GM12874 (cell line): ENCODE results near the gene VWC2.

Experiments used
- TF ChIP-seq, protein P1 (sequence below): IDR thresholded peaks from 2 replicates; pipeline ENCODE4 v1.5.1; 2011; ENCODE audit warnings: low read depth, mild to moderate bottlenecking, control low read depth, low read length, moderate library complexity; ENCODE audit not compliant: insufficient read depth

The VWC2 gene

GRCh38 chr7:49773218-49773935, at the start of gene VWC2:
VWC2 (plus strand) TSS chr7:49773638; CDS start chr7:49775436, 1,798 bp downstream.
- TF ChIP-seq, protein P1, sequence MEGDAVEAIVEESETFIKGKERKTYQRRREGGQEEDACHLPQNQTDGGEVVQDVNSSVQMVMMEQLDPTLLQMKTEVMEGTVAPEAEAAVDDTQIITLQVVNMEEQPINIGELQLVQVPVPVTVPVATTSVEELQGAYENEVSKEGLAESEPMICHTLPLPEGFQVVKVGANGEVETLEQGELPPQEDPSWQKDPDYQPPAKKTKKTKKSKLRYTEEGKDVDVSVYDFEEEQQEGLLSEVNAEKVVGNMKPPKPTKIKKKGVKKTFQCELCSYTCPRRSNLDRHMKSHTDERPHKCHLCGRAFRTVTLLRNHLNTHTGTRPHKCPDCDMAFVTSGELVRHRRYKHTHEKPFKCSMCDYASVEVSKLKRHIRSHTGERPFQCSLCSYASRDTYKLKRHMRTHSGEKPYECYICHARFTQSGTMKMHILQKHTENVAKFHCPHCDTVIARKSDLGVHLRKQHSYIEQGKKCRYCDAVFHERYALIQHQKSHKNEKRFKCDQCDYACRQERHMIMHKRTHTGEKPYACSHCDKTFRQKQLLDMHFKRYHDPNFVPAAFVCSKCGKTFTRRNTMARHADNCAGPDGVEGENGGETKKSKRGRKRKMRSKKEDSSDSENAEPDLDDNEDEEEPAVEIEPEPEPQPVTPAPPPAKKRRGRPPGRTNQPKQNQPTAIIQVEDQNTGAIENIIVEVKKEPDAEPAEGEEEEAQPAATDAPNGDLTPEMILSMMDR = no peak

DNA sequence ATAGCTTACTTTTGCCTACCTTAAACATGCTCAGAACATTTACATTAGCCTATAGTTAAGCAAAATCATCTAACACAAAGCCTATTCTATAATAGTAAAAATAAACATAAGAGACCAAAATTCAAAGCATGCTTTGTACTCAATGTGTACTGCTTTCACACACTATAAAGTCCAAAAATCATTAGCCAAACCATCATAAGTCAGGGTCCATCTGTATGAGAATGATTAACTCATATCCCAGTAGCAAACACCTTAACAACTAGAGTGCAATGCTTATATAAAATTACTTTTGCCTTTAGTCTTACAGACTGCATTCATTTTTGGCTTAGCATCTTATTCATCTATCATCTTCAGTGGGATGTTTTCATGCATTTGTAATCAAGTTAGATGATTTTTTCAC, 49.4 kb upstream of the VWC2 start:
- TF ChIP-seq, protein P1 = no peak

DNA sequence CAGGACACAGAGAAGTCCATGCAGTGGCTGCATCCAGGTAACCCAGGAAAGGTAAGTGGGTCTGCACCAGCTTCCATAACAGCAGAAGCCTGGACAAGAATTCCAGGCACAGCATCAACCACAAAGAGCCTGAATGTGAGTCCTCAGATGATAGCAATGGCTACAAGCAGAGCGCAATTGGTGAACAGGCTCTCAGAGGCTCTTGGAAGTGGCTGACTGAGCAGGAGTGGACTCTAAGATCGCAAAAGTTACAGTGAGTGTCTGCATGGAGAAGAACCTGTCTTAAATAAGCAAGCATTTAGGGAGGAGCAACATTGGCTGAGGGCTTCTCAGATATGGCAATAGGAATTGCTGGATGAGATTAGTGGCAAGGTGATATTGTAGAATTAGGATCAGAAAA, 41.6 kb upstream of the VWC2 start:
- TF ChIP-seq, protein P1 = no peak

- TF ChIP-seq, protein P1 = no peak
Measured at GRCh38 chr7:49762666-49763065, 10.8 kb upstream of the VWC2 start.

GRCh38 chr7:49763791-49764190, 9.6 kb upstream of the VWC2 start:
- TF ChIP-seq, protein P1 = no peak

DNA sequence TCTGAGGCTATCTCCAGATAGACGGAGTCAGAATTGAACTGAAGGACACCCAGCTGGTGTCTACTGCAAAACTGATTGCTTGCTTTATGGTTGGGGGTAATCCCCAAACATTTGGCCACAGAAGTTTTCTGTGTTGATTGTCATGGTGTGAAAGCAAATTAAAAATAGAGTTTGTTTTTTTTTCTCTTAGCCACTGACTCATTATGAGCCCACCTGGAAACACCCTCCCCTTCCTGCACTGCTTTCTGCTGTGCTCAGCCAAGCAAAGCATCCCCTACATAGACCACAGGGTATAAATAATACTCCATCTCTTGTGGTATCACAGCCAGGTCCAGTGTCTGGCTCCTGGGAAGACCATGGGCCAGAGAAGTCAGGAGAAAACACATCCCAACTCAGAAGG, 6.5 kb upstream of the VWC2 start:
- TF ChIP-seq, protein P1 = no peak

GRCh38 chr7:49767719-49768118, 5.7 kb upstream of the VWC2 start:
- TF ChIP-seq, protein P1 = no peak
